Osteocyte (in vitro differentiated cells): ENCODE results near the gene SMIM29. TPM values are rescaled to one million over a fixed set of nuclear protein-coding genes. Genes with fewer than 3 reads are reported as not detected.
"Not testable (repeated sequence)": the region's sequence is repeated elsewhere in the genome, so short reads cannot be mapped to it uniquely, and the experiment has no call there.

ENCODE experiments used
- DNase-seq: peaks from one replicate; pipeline ENCODE4 v3.0.0; 2021; ENCODE audit warnings: mixed read lengths; ENCODE audit not compliant: unreplicated experiment; ENCODE audit errors: extremely low spot score
- H3K27ac Mint-ChIP-seq: one replicate; pipeline ENCODE4 v1.8.0; 2021; ENCODE audit warnings: mild to moderate bottlenecking, mixed read lengths; ENCODE audit not compliant: unreplicated experiment
- H3K27me3 Mint-ChIP-seq: one replicate; pipeline ENCODE4 v1.8.0; 2021; ENCODE audit warnings: mixed read lengths; ENCODE audit not compliant: unreplicated experiment
- H3K36me3 Mint-ChIP-seq: one replicate; pipeline ENCODE4 v1.8.0; 2021; ENCODE audit warnings: mixed read lengths; ENCODE audit not compliant: unreplicated experiment
- H3K4me1 Mint-ChIP-seq: one replicate; pipeline ENCODE4 v1.8.0; 2021; ENCODE audit warnings: mixed read lengths; ENCODE audit not compliant: unreplicated experiment
- H3K4me3 Mint-ChIP-seq: one replicate; pipeline ENCODE4 v1.8.0; 2021; ENCODE audit warnings: mild to moderate bottlenecking, moderate library complexity, mixed read lengths; ENCODE audit not compliant: unreplicated experiment
- H3K9me3 Mint-ChIP-seq: one replicate; pipeline ENCODE4 v1.8.0; 2021; ENCODE audit warnings: mixed read lengths; ENCODE audit not compliant: unreplicated experiment
- CTCF ChIP-seq: fragments of 200-600 bp; sonication (generic); IDR thresholded peaks from 2 replicates; pipeline ENCODE4 v1.5.0; 2021; ENCODE audit warnings: antibody characterized with exemption, mild to moderate bottlenecking, moderate library complexity
- total RNA-seq: library from RNA; stranded (reverse); gene quantifications from 2 replicates; pipeline ENCODE4 v1.2.1, GENCODE V29; 2021

The SMIM29 gene
- total RNA-seq, 1 donor from 2014 or later, result 23.2 TPM

- Mint-ChIP-seq H3K9me3 (no peaks in the 10 kb centered on the region), H3K27ac (no peak overlapping the region), H3K36me3 (peaks cover 2% of the 10 kb centered on the region), H3K4me1 (no peaks in the 10 kb centered on the region), H3K4me3 (no peak overlapping the region), H3K27me3 (no peaks in the 10 kb centered on the region)
- DNase-seq, result no peak
- no peak for TF ChIP-seq CTCF
These were observed 24.5 kb upstream of the SMIM29 start for GRCh38 chr6:34273242-34273805.

GRCh38 chr6:34272013-34272926, 23.5 kb upstream of the SMIM29 start:
- Mint-ChIP-seq H3K4me1 (no peaks in the 10 kb centered on the region), H3K9me3 (no peaks in the 10 kb centered on the region), H3K27me3 (no peaks in the 10 kb centered on the region), H3K27ac (no peak overlapping the region), H3K36me3 (no peaks in the 10 kb centered on the region), H3K4me3 (no peak overlapping the region)
- no peak for TF ChIP-seq CTCF
- no peak for DNase-seq

GRCh38 chr6:34269658-34270341, 21.0 kb upstream of the SMIM29 start:
- H3K36me3 Mint-ChIP-seq, H3K4me1 Mint-ChIP-seq, H3K4me3 Mint-ChIP-seq, DNase-seq, H3K27me3 Mint-ChIP-seq, H3K27ac Mint-ChIP-seq: not testable (repeated sequence)
- peaks cover 13% of the 10 kb centered on the region for H3K9me3 Mint-ChIP-seq

GRCh38 chr6:34269132-34269531, 20.3 kb upstream of the SMIM29 start:
- H3K4me3 Mint-ChIP-seq, H3K36me3 Mint-ChIP-seq, H3K27ac Mint-ChIP-seq, H3K27me3 Mint-ChIP-seq, H3K4me1 Mint-ChIP-seq, DNase-seq: not testable (repeated sequence)
- H3K9me3 Mint-ChIP-seq, result peaks cover 13% of the 10 kb centered on the region

- no peak for TF ChIP-seq CTCF
- no peak overlapping the region for H3K4me3 Mint-ChIP-seq
- no peaks in the 10 kb centered on the region for H3K27me3 Mint-ChIP-seq
- peaks cover 21% of the 10 kb centered on the region for H3K9me3 Mint-ChIP-seq
- DNase-seq, result no peak
- no peak overlapping the region for H3K27ac Mint-ChIP-seq
- peaks cover 11% of the 10 kb centered on the region for H3K36me3 Mint-ChIP-seq
- no peaks in the 10 kb centered on the region for H3K4me1 Mint-ChIP-seq
These were observed 18.9 kb upstream of the SMIM29 start for GRCh38 chr6:34267746-34268145.

- peaks cover 12% of the 10 kb centered on the region for H3K36me3 Mint-ChIP-seq
- not testable (repeated sequence) for H3K27ac Mint-ChIP-seq, H3K27me3 Mint-ChIP-seq, H3K4me3 Mint-ChIP-seq, DNase-seq, H3K4me1 Mint-ChIP-seq
- peaks cover 23% of the 10 kb centered on the region for H3K9me3 Mint-ChIP-seq
These were observed 14.7 kb upstream of the SMIM29 start for GRCh38 chr6:34263484-34263883.
